ENCODE data around the gene AFM. TPM values are rescaled to one million over a fixed set of nuclear protein-coding genes. Genes with fewer than 3 reads are reported as not detected.

AFM gene
- polyA plus RNA-seq, 1 donor from 2014 or later: not detected

DNA sequence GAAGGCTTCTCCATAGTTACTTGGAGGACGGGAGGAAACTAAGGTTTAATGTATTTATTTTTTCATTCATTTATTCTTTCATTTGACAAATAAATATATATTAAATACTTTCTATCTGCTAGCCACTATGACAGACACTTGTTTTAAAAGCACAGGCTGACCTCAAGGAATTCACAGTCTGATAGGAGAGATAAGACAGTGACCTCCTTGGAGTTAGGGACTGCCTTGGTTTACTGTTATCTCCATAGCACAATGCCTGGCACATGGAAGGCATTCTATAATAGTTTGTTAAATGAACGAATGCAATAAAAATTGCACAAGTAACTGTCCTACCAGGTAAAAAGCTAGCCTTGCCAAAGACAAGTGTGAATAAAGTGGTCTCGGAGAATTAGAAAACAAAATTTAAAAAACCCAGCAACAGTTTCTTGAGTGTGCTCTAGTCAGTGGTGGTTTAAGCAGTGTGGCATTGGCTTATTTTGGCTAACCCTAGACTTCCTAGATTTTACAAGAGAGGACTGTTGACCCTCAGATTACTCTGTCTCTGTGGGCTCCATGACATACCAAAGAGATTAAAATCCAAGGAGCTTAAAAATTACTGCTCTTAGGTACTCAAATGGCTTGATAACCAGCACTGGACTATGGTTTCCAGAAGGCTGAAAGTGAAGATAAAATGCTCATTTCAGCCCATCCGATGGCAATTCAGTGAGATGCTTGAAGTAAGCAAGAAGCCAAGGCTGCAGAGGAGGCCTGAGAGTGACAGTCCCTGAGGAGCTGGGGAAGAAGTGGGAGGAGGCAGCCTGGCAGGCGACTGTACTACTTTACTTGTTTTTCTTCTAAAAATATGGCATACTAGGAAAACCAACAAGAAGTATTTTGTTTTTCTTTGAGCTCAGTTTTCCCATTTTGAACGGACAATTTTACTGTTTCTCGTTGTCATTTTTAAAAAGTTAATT is 35.9 kb upstream of the AFM start:
- H3K27me3 Mint-ChIP-seq: peaks cover 7% of the 10 kb centered on the region
- H3K27ac Mint-ChIP-seq: no peak overlapping the region
- H3K36me3 Mint-ChIP-seq: peaks cover 1% of the 10 kb centered on the region
- no peaks in the 10 kb centered on the region for H3K4me1 Mint-ChIP-seq
- H3K9me3 Mint-ChIP-seq: peaks cover 0 to 2% (median 2%) of the 10 kb centered on the region in 3 donors
- no peak overlapping the region for H3K4me3 Mint-ChIP-seq

DNA sequence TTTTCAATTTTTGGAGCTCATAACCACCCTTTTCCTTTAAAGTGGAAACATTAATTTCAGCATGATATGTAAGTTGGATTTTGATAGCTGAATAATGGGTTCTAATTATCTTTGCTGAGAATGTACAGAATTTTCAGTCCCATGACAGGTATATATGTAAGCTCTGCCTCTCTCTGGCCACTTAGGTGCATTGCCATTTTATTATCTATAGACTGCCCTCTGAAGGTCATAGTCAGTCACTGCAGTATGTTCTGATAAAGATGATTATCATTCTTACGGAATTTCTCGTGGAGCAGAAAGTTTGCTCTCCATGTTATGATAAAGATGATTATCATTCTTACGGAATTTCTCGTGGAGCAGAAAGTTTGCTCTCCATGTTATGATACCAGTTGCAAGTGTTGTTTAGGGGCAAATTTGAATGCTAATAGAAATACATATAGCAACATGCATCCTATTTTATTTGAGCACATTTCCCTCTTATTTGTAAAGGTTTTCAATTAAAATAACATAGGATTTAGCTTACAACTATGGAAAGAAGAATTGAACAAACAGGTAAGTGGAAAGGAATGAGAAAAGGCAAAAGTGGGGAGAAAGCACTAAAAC is 35.1 kb upstream of the AFM start:
- Mint-ChIP-seq H3K4me3 (no peak overlapping the region), H3K36me3 (peaks cover 1% of the 10 kb centered on the region), H3K9me3 (peaks cover 0 to 2% (median 0%) of the 10 kb centered on the region in 3 donors), H3K27ac (no peak overlapping the region), H3K27me3 (peaks cover 7% of the 10 kb centered on the region), H3K4me1 (no peaks in the 10 kb centered on the region)

- Mint-ChIP-seq H3K36me3 (no peaks in the 10 kb centered on the region), H3K4me1 (no peaks in the 10 kb centered on the region), H3K27ac (no peak overlapping the region), H3K9me3 (no peaks in the 10 kb centered on the region), H3K27me3 (peaks cover 5% of the 10 kb centered on the region), H3K4me3 (no peak overlapping the region)
Measured at GRCh38 chr4:73447671-73448070, 33.9 kb upstream of the AFM start.

DNA sequence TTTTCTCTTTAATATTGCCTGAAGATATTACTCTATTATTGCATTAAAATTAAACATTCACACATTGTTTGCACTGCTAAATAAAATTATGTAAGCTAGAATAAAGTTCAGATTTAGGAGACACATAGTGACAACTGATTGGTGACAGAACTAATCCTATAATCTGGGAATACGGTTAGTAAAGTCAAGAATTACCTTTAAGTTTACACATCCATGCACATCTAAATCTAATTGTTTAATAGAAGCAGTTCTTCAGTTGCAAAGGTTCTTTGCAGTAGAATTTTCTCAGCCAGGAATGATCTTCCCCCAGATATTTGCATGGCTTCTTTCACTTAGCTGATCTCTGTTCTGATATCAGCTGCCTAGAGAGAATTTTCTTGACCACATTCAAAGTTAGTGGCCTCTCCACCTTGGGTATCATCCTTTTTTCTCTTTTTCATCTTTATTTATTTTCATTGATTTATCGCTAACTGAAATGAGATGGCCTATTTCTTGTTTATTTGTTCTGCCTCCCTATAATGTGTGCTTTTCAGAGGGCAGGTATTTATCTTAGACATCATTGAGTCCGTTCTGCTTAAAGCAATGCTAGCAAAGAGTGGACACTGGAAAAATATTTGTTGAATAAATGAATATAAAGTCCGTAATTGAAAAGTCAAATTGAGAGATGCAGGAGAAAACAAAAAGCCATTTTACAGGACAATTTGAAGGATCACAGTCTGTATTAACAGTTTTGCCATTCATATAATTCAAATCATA is 32.9 kb upstream of the AFM start:
- Mint-ChIP-seq H3K9me3 (no peaks in the 10 kb centered on the region), H3K4me1 (no peaks in the 10 kb centered on the region), H3K36me3 (no peaks in the 10 kb centered on the region), H3K27me3 (peaks cover 8% of the 10 kb centered on the region), H3K27ac (no peak overlapping the region), H3K4me3 (no peak overlapping the region)

DNA sequence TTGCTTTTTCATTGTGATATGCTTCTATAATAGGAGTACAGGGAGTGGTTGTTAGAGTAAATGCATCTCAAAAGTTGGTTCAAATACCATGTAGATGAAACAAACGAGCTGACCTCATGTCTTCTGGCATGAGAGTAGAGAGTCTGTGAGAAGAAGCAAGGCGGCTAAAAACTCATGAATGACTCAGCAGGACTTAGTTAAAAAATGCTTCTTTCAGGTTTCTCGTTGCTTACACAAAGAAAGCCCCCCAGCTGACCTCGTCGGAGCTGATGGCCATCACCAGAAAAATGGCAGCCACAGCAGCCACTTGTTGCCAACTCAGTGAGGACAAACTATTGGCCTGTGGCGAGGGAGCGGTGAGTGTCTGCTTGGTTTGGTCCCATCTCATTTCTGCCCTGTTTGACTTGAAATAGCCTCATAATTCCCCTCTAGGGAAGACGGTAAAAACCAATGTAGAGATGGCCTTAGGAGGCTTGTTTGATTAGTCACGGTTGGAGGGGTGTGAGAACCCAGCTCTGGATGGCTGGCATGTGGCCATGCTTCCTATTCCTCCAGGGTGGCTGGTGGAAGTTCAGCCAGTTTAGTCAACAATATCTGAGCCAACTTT is 31.0 kb upstream of the AFM start:
- no peak overlapping the region for H3K27ac Mint-ChIP-seq
- no peaks in the 10 kb centered on the region for H3K9me3 Mint-ChIP-seq
- peaks cover 8% of the 10 kb centered on the region for H3K27me3 Mint-ChIP-seq
- H3K4me3 Mint-ChIP-seq: no peak overlapping the region
- H3K4me1 Mint-ChIP-seq: no peaks in the 10 kb centered on the region
- no peaks in the 10 kb centered on the region for H3K36me3 Mint-ChIP-seq

GRCh38 chr4:73451404-73451803 is 30.1 kb upstream of the AFM start:
- H3K4me3 Mint-ChIP-seq: no peak overlapping the region
- peaks cover 11% of the 10 kb centered on the region for H3K27me3 Mint-ChIP-seq
- H3K9me3 Mint-ChIP-seq: no peaks in the 10 kb centered on the region
- no peaks in the 10 kb centered on the region for H3K4me1 Mint-ChIP-seq
- no peak overlapping the region for H3K27ac Mint-ChIP-seq
- no peaks in the 10 kb centered on the region for H3K36me3 Mint-ChIP-seq

GRCh38 chr4:73451981-73452747 is 29.4 kb upstream of the AFM start:
- Mint-ChIP-seq H3K27ac (no peak overlapping the region), H3K4me3 (no peak overlapping the region), H3K9me3 (no peaks in the 10 kb centered on the region), H3K36me3 (no peaks in the 10 kb centered on the region), H3K27me3 (peaks cover 15% of the 10 kb centered on the region), H3K4me1 (no peaks in the 10 kb centered on the region)

DNA sequence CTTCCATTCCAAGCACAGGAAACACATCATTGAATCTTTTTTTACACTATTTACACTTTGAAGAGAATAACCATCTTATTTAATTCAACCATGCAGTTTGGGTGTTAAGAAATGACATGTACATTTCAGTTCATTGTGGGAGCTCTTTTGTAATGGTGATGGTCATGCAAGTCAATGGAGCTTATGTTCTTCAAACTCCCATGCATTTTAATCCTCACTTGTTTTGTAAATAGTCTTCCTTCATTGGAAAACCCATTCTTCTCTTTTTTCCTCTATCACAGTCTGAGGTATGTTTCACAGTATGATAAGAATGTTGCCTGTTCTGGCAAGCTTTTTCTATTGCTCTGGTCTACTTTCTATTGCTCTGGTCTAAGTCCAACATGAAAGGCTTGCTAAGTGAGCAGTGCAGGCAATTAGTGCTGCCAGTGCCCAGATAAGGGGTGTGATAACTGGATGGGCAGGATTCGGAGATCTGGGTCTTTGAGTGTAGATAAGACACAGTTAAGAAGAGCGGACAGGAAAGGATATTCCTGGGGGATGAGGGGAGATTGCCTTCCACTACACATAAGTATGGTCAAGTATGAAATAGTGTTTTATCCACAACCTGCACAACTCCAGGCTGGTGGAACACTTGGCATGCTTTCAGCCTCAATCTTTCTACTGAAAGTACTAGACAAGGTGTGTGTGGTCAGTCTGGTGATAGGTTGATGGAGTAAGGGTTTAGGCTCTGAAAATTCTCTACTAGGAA is 28.4 kb upstream of the AFM start:
- Mint-ChIP-seq H3K27ac (no peak overlapping the region), H3K4me1 (no peaks in the 10 kb centered on the region), H3K4me3 (peak overlapping the region in 1 of 4 donors; percentile 5)

DNA sequence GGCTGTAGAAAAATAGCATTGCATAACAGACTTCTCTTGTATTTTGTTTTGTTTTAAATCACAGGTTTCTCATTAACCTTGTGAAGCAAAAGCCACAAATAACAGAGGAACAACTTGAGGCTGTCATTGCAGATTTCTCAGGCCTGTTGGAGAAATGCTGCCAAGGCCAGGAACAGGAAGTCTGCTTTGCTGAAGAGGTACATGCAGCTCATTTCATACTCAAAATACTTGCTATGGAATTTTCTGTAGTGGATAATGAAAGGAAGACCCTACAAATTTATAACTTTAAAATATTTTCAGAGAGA is 27.9 kb upstream of the AFM start:
- Mint-ChIP-seq H3K4me3 (no peak overlapping the region), H3K27ac (no peak overlapping the region), H3K36me3 (no peaks in the 10 kb centered on the region), H3K4me1 (no peaks in the 10 kb centered on the region), H3K9me3 (no peaks in the 10 kb centered on the region), H3K27me3 (peaks cover 18% of the 10 kb centered on the region)

More for the DNA sequence above, 28.4 kb upstream of the AFM start:
- Mint-ChIP-seq H3K27me3 (peaks cover 19% of the 10 kb centered on the region), H3K36me3 (no peaks in the 10 kb centered on the region), H3K9me3 (no peaks in the 10 kb centered on the region)

- Mint-ChIP-seq H3K36me3 (no peaks in the 10 kb centered on the region), H3K4me1 (no peaks in the 10 kb centered on the region), H3K27me3 (peaks cover 16% of the 10 kb centered on the region), H3K9me3 (no peaks in the 10 kb centered on the region), H3K4me3 (no peak overlapping the region), H3K27ac (no peak overlapping the region)
Measured at GRCh38 chr4:73454920-73455319, 26.6 kb upstream of the AFM start.

- no peaks in the 10 kb centered on the region for H3K36me3 Mint-ChIP-seq
- no peak overlapping the region for H3K4me3 Mint-ChIP-seq
- peaks cover 16% of the 10 kb centered on the region for H3K27me3 Mint-ChIP-seq
- peaks cover 0 to 2% (median 0%) of the 10 kb centered on the region in 3 donors for H3K9me3 Mint-ChIP-seq
- H3K27ac Mint-ChIP-seq: no peak overlapping the region
- no peaks in the 10 kb centered on the region for H3K4me1 Mint-ChIP-seq
Measured at GRCh38 chr4:73456177-73457022, 25.1 kb upstream of the AFM start.

DNA sequence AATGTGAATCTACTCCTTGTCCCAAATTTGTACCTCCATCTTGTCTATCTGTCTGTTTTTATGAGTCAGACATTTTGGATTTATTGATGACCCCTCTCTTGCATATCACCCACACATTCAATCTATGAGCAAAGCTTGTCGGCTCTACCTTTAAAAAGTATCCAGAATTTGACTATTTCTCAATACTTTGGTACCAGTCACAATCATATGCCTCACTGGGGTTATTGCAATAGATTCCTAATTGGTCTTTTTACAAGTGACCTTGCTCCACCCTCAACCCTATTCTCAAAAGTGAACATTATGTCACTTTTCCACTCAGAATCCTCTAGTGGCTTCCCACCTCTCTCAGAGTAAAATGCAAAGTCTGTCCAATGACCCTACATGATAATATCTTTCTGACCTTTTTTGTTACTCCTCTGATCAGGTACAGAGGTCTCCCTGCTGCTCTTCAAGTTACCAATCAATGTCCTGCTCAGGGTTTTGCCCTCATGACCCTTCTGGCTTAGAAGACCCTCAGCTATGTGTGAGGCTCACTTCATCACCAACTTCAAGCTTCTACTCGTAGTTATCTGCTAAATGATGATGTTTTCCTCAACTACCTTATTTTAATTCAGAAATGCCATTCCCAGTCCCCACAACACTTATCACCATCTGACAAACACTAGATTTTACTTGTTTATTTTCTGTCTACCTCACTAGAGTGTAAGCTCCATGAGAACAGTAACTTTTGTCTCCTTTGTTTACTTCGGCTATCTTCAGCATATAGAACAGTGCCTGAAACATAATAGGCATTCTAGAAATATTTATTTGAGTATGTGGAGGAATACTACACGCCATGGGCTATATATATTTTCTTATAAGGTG is 23.1 kb upstream of the AFM start:
- Mint-ChIP-seq H3K36me3 (no peaks in the 10 kb centered on the region), H3K4me1 (no peaks in the 10 kb centered on the region), H3K9me3 (peaks cover 0 to 2% (median 0%) of the 10 kb centered on the region in 3 donors), H3K4me3 (no peak overlapping the region), H3K27ac (no peak overlapping the region), H3K27me3 (peaks cover 14% of the 10 kb centered on the region)
